HG03108 (cell line): ENCODE results near the gene TTLL6.
"Not testable (repeated sequence)": the region's sequence is repeated elsewhere in the genome, so short reads cannot be mapped to it uniquely, and the experiment has no call there.

Experiments
- ATAC-seq: cut with Tn5 transposase; IDR thresholded peaks from one replicate; pipeline ENCODE4 v1.9.1; 2021; ENCODE audit warnings: moderate library complexity; ENCODE audit not compliant: unreplicated experiment

The TTLL6 gene

DNA sequence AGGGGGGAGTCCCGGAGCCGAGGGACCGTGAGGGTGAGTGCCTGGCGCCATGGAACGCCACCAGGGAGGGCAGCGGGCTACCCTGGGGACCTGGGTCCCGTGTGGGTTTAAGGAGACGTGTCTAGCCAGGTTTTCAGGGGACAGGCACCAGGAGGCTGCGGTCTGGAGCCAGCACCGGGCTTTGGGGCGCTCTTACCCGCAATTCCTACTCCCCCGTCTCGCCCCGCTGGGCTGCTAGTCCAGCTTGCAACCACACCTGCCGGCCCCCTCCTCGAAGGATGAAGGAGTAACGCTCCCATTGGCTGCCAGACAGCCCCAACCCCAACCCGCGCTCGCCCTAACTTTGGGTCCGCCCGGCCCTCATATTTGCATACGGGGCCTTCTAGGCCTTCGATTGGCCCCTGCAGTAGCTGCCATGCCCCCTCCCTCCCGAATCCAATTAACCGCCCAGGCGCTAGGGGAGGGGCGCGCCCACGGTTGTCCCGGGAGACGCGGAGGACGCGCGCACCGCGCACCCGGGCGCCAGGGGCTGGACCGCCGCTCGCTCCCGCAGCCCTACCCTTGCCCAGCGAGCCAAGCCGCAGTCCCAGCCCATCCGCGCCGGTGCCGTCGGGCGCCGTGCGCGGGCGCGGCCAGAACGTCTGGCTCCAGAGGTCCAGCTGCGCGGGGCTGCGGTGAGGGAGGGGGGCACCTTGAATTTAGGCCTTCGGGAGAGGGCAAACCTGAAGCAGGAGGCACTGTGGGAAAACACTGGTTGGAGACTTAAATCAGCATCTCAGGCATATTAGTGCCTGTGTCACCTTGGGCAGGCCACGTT lies at the start of gene TTLL6:
Gene TTLL6, minus strand, starts transcription at position 456 of the 817 bp plus-strand sequence. Its CDS starts 157 bp downstream, at position 299.
- ATAC-seq = peak; percentile 71

DNA sequence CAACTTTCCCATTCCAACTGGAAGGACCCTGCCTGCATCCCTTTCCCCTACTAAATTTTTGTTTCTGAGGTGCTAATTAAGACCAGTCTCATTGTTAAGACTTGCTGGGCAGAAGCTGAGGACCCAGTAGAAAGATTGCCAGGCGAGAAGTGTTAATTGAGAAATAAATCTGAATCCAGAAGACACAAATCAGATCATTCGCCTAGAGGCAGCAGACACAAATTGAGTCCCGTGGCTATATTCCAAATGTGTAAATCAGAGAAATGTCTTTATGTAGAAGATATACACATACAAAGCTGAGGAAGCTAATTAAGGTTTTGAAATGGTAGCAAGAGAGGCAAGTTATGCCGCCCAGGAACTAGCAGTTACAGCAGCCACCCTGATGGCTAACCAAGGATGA lies 43.4 kb upstream of the TTLL6 start:
- no peak for ATAC-seq

DNA sequence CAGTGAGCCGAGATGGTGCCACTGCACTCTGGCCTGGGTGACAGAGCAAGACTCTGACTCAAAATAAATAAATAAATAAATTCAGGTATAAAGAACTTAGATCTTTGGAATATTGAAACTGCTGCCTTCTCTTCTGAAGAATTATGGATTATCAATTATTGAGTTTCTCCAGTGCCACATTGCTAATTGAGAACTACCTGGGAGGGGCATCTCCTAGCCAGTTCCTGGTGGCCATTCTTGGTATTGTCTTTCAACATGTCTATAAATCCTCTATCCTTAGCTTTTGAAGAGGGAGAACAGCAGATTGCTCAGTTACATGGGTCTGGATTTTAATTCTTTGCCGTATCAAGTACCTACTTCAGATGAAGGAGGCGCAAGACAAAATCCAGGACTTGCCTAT lies 43.0 kb upstream of the TTLL6 start:
- no peak for ATAC-seq

DNA sequence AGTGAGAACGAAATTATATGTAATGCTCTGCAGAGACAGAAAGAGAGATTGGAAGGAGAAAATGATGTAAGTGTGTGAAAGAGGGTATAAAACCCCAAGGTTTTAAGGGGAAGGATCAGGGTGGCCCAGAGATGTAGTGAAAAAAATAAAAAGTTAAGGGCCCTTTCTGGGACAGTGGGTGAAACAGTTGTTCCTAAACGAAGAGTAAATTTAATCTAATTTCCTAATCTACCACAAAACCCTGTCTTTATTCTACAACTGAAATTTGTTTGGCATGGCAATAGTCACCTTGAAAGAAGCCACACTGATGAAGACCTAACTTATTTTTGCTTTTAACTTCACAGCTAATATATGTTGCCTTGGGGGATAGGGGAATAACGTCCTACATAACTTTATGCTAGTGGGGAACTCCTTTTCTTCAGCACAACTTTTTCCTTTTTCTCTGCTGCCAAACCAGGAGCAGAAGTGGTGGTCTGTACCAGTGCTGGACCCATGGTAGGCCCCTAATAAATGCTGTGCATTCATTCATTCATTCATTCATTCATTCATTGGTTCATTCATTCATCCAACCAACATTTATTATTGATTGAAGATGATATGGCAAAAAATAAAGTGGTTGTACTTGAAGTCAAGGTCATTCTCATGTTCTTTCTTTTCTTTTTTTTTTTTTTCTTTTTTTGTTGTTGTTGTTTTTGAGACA lies 39.2 kb upstream of the TTLL6 start:
- ATAC-seq = no peak

DNA sequence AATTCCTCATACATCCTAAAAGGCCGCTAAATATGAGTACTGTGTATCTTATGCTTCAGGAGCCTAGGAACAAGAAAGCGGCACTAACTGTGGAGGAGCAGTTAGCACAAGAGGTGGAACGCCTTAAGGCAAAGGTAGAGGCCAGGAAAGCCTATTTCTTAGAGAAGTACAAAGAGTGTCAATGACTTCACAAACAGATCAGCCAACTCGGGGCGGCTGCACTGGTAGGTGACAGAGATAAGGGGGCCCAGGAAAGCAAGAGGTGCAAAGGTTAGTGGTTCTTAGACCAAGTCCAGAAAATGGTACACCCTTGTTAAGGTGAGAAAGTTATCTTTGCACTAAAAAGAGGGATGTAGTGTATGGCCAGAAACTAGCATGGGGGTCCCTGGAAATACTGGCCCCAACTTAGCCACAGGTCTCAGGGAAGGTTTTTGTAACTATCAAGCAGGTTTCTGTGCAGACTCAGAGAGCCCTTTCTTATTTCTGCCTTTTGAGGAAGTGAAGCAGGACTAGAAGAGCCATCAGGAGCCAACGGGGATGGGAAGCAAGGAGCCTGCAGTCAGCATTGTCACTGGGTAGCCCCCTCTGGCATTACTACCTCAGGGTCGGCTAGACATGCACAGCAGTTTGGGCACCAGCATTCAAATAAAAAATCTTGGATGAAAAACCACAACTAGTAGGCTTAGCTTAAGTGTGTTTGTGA lies 37.9 kb upstream of the TTLL6 start:
- ATAC-seq = no peak

DNA sequence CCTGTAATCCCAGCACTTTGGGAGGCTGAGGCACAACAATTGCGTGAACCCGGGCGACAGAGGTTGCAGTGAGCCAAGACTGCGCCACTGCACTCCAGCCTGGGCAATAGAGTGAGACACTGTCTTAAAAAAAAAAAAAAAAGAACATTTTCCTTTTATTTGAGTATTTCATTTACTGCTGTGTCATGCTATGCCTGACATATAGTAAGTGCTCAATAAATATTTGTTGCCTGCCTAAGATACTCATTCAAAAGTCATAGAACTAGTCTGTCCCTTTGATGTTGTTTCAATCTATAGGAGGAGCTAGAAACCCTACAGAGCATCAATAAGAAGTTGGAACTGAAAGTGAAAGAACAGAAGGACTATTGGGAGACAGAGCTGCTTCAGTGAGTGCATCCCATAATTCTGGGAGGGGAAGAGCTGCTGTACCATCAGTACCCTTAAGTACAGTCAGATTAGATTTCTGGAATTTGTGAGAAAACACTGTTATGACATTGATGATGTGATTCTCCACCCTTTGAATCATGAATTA lies 33.8 kb upstream of the TTLL6 start:
- ATAC-seq = no peak

DNA sequence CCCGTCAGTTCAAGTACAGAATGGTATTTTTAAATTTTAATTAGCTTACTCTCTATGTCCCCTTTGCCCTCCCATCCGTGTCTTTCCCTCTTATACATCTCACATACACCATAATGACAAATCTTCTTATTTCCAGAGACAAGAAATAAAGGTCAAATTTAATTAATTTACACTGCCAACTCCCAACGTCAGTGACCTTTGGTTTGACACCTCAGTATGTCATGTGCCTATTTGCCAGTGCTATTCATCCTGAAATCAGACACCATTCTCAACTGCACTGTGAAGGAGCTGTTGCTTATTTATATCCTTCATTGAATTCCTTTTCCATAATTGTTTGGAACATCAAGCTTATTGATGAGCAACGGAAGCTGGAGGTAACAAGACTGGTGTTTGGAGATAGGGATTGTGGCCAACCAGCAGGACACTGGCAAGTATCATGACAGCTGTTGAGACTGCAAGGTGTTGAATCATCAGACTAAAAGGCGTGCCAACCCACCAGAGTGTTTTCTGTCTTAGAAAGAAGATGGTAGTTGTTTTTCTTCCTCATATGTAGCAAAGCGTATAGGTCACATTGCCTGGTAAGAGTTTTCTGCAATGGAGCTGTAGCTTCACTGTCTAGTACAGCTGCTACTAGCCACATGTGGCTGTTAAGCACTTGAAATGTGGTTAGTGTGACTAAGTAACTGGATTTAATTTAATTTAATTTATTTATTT lies 26.3 kb upstream of the TTLL6 start:
- ATAC-seq = no peak

DNA sequence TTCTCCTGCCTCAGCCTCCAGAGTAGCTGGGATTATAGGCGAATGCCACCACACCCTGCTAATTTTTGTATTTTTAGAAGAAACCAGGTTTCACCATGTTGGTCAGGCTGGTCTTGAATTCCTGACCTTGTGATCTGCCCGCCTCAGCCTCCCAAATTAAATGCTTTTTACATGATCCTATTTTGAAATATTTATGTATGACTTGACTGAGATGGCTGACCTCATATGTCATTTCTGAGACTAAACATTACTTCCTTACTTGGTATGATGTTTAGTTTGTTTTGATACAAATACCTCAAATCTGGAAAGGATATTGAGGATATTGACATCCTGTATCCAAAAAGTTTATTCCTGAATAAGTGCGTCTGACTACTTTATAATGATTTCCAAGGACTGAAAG lies 25.7 kb upstream of the TTLL6 start:
- ATAC-seq = no peak

DNA sequence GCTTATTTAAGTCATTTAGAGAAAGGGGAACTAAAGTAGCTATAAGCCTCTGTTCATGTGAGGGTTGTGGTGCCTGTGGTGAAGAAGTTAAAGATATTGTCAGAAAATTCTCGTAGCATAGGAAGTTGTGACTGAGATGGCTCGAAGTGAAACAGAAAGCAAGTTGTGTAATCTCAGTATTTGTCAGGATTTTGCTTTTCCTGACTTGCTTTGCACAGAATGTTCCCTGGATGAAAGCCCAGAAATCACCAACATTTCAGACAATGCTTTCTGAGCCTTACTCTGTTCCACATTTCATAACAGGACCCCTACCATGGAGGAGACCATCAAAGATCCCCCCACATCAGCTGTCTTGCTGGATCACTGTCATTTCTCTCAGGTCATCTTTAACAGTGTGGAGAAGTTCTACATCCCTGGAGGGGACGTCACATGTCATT lies 24.4 kb upstream of the TTLL6 start:
- ATAC-seq = peak; percentile 71

DNA sequence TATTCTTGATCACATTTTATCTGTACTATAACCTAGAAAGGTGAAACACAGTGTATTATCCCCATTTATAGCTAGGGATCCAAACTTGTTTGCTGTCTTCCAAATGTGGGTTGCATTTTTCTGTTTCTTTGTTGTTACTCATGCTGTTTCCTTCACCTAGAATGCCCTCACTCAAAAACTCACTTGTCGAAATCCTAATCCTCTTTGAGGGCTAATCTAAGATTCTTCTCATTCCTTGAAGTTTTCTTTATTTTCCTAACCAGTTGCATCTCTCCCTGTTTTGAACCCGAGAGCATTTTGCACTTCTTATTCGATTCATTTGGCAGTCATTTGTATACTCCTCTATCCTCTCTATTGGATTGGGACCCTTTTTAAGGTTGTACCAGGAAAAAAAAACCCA lies 23.4 kb upstream of the TTLL6 start:
- no peak for ATAC-seq

DNA sequence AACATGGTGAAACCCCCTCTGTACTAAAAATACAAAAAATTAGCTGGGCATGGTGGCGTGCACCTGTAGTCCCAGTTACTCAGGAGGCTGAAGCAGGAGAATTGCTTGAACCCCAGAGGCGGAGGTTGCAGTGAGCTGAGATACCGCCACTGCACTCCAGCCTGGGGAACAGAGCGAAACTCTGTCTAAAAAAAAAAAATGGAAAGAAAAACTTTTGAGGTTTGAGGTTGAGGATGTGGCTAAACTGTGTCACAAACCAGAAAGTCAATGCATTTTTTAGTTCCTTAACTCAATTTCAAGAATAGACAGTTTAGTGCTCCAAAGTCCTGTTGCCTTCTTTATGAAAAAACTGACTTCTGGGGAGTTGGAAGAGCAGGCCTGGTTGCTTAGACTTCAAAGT lies 20.4 kb upstream of the TTLL6 start:
- not testable (repeated sequence) for ATAC-seq

DNA sequence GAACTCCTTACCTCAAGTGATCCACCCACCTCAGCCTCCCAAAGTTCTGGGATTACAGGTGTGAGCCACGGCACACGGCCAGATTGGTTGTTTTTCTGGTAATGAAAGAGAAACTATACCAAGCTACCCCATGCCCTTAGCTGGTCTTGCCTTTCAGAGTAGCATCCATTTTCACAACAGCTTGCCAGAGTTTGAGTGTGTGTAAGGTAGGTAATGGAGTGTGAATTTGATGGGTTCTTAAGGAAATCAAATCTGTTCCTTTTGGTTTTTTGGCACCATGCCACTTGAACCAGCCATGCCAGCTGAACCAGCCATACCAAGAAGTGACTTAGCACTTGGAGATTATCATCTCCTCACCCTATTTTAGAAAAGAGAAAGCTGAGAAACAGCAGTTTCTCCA lies 18.9 kb upstream of the TTLL6 start:
- ATAC-seq = no peak

DNA sequence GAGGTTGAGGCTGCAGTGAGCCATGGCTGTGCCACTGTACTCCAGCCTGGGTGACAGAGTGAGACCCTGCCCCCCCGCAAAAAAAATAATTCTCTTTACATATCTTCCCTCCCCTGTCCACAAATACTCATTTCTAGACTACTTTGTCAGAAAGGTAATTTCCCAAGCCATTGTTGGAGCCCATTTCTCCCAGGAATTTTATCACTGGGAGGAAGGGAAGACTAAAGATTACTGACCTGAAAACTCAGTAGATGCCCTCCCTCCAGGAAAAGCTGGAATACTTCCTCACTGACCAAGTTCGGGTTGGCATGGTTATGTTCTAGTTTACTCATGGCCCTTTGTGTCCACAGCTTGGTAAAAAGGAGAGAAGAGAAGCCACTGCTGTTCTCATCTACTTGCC lies 17.9 kb upstream of the TTLL6 start:
- no peak for ATAC-seq

DNA sequence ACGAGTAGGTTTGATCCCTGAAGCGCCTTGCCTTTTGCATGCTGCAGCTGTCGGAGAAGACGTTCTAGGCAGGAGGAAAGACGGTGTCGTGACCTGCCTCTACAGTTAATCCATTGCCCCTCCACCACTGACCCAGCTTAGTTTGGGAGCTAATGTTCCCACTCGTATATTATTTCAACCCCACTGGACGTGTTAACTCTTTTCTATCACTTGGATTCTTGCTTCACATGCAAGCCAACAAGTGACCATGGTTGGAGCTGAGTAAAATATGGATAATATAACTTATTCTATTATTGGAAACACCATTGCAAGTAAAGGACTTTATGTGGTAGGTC lies 14.5 kb upstream of the TTLL6 start:
- no peak for ATAC-seq

DNA sequence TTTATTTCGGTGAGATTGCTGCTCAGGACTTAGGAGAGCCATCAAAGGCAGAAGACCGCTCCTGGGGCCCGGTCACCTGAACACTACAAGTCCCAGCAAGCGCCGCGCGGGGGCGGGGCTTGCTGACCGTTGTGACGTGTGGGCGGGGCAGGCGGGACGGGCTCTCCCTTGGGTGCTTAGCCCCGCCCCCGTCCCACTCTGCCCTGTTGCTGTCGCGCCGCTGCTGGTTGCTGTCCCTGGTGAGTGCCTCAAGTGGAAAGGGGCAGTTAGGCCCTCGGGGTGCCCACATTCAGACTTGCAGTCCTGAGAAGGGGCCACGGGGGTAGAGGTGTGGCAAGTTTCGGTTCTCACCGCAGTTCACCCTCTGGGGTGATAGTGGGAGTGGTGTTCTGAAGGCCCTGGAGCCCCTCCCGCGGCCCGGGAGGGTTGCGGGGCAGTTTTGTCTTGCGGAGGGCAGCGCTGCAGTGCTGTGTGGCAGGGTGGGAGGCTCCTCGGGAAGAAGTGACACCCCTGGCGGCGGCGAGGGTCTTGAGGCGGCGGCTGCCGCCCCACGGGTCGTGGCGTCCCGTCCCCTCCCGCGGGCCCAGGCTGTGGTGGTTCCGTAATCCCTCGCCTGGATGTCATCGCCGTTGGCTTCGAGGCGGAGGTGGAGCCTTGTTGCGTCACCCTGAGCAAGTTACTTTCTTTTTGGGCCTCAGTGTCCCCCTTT lies 14.0 kb upstream of the TTLL6 start, which contains the start of gene CALCOCO2:
Gene CALCOCO2, plus strand, starts transcription at position 196 of the 709 bp plus-strand sequence. CDS start 10,673 bp downstream, outside the sequence.
- ATAC-seq = peak; percentile 82

DNA sequence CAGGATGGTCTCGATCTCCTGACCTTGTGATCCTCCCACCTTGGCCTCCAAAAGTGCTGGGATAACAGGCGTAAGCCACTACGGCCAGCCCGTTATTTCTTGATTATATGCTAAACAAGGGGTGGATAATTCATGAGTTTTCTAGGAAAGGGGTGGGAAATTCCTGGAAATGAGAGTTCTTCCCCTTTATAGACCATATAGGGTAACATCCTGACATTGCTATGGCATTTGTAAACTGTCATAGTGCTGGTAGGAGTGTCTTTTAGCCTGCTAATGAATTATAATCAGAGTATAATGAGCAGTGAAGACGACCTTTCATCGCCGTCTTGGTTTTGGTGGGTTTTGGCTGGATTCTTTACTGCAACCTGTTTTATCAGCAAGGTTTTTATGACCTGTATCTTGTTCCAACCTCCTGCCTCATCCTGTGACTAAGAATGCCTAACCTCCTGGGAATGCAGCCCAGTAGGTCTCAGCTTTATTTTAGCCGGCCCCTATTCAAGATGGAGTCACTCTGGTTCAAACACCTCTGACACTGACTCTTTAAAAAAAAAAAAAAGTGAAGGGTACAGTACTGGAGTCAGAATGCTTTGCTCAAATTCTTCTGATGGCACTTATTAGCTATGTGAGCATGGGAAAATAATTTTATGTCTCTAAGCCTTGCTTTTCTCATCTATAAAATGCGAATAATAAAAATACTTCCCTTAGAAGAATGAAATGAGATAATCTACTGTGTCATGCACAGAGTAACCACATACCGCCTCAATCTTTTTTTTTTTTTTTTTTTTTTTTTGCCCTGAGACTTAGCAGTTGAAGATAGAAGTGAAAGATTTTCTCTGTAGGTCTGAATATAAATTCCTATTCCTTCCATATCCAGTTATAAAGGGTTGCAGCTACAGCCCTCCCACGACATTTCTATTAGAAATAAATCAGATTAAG lies 8.7 kb upstream of the TTLL6 start:
- ATAC-seq = no peak

DNA sequence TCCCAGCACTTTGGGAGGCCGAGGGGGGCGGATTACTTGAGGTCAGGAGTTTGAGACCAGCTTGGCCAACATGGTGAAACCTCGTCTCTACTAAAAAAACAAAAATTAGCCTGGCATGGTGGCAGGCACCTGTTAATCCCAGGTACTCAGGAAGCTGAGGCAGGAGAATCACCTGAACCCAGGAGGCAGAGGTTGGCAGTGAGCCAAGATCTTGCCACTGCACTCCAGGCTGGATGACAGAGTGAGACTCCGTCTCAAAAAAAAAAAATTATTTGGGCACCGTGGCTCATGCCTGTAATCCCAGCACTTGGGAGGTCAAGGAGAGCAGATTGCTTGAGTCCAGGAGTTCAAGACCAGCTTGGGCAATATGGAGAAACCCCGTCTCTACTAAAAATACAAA lies 3.9 kb upstream of the TTLL6 start:
- not testable (repeated sequence) for ATAC-seq

DNA sequence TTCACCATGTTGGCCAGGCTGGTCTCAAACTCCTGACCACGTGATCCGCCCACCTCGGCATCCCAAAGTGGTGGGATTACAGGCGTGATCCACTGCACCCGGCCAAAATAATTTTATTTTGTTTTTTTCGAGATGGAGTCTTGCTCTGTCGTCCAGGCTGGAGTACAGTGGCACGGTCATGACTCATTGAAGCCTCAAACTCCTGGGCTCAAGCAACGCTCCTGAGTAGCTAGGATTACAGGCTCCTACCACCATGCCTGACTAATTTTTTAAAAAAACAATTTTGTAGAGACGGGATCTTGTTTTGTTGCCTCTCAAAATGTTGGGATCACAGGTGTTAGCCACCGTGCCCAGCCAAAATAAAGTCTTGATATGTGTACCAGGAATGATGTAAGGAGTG lies 2.4 kb upstream of the TTLL6 start:
- ATAC-seq = no peak

DNA sequence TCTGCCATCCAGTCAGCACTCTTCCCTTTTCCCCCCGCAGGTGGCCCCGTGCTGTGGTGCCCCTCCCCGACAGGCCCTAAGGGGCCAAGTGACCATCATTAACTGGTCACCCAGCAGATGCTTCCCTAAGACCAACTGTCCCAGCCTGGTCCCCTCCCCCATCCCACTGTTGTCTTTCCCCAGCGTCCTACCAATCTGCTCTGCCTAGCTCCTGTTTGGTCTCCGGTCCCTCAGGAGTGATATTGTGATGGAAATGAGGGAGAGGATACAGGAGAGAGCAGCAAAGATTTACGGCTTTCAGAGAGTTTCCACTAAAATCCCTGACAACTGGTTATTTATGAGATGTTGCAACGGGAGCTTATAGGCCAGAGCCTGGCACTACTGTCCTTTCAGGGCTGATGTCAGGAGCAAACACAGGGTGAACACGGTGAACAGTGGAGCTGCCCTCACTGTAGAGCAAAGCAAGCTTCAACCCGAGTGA lies 1.4 kb upstream of the TTLL6 start:
- ATAC-seq = no peak
